Keratinocyte (primary cell): ENCODE data around the gene GABRB2. TPM values are rescaled to one million over a fixed set of nuclear protein-coding genes. Genes with fewer than 3 reads are reported as not detected.

Experiments used
- DNase-seq: peaks from one replicate; pipeline ENCODE4 v3.0.0-alpha.2; 2011; ENCODE audit warnings: low read depth, missing footprints, low spot score
- FAIRE-seq: peaks from 2 replicates; lab custom pipeline; 2011; peaks lifted over from hg19 to GRCh38; lab: Jason Lieb, UNC
- H2AFZ ChIP-seq: 2 replicates; pipeline ENCODE4 v1.6.0; 2012; ENCODE audit warnings: low read length, control low read depth, inconsistent platforms; ENCODE audit not compliant: control insufficient read depth
- H3K27ac ChIP-seq: 2 replicates; pipeline ENCODE4 v1.5.1; 2011; ENCODE audit warnings: low read length; ENCODE audit not compliant: control insufficient read depth, insufficient read depth
- H3K27me3 ChIP-seq: 3 replicates; pipeline ENCODE4 v1.6.0; 2011; ENCODE audit warnings: low read length; ENCODE audit not compliant: control insufficient read depth, insufficient read depth; ENCODE audit errors: extremely low read depth
- H3K36me3 ChIP-seq, 2 experiments: 2 replicates in 1 of 2; 3 replicates in 1 of 2; pipeline ENCODE4 v1.5.1; 2011; ENCODE audit warnings: low read length in 2 of 2, mild to moderate bottlenecking in 1 of 2; ENCODE audit not compliant: control insufficient read depth in 2 of 2, insufficient read depth in 2 of 2; ENCODE audit errors: extremely low read depth in 1 of 2
- H3K4me1 ChIP-seq: 3 replicates; pipeline ENCODE4 v1.5.1; 2011; ENCODE audit warnings: low read length; ENCODE audit not compliant: control insufficient read depth, insufficient read depth; ENCODE audit errors: extremely low read depth
- H3K4me2 ChIP-seq: 3 replicates; pipeline ENCODE4 v1.6.0; 2011; ENCODE audit warnings: low read depth, low read length; ENCODE audit not compliant: control insufficient read depth, insufficient read depth; ENCODE audit errors: extremely low read depth
- H3K4me3 ChIP-seq, 3 experiments: fragments of 200-600 bp in 1 of 3; sonication (generic) in 1 of 3; 2 replicates in 2 of 3; 3 replicates in 1 of 3; pipeline ENCODE4 v1.5.1; 2011 to 2016; ENCODE audit warnings: low read length in 3 of 3, mild to moderate bottlenecking in 3 of 3, control low read depth in 2 of 3, inconsistent platforms in 1 of 3, low read depth in 1 of 3, mixed read lengths in 1 of 3, mixed run types in 1 of 3, moderate library complexity in 1 of 3; ENCODE audit not compliant: control insufficient read depth in 2 of 3, insufficient read depth in 2 of 3; ENCODE audit errors: extremely low read depth in 1 of 3
- H3K79me2 ChIP-seq: 2 replicates; pipeline ENCODE4 v1.6.0; 2012; ENCODE audit warnings: low read length; ENCODE audit not compliant: control insufficient read depth, insufficient read depth
- H3K9ac ChIP-seq: 3 replicates; pipeline ENCODE4 v1.6.0; 2011; ENCODE audit warnings: low read length; ENCODE audit not compliant: control insufficient read depth, insufficient read depth; ENCODE audit errors: extremely low read depth
- H3K9me1 ChIP-seq: 3 replicates; pipeline ENCODE4 v1.6.0; 2011; ENCODE audit warnings: low read length; ENCODE audit not compliant: control insufficient read depth, insufficient read depth; ENCODE audit errors: extremely low read depth
- H3K9me3 ChIP-seq: 2 replicates; pipeline ENCODE4 v1.5.1; 2012; ENCODE audit warnings: low read depth, low read length; ENCODE audit not compliant: control insufficient read depth
- H4K20me1 ChIP-seq: 3 replicates; pipeline ENCODE4 v1.6.0; 2011; ENCODE audit warnings: low read length; ENCODE audit not compliant: control insufficient read depth, insufficient read depth; ENCODE audit errors: extremely low read depth
- CTCF ChIP-seq, 3 experiments: IDR thresholded peaks in 1 of 3; conservative IDR thresholded peaks in 1 of 3; optimal IDR thresholded peaks in 1 of 3; 2 replicates in 2 of 3; 3 replicates in 1 of 3; pipeline versions ENCODE3 to v1.5.1; 2011; ENCODE audit warnings: low read length in 3 of 3, mild to moderate bottlenecking in 3 of 3, moderate library complexity in 2 of 3, control low read depth in 1 of 3, inconsistent platforms in 1 of 3; ENCODE audit not compliant: insufficient read depth in 2 of 3; ENCODE audit errors: extremely low read depth in 1 of 3
- EZH2 ChIP-seq: IDR thresholded peaks from one replicate; pipeline ENCODE4 v1.6.1; 2012; ENCODE audit warnings: inconsistent platforms, mild to moderate bottlenecking, low read length, moderate library complexity
- dilution Hi-C: fragments of 300-500 bp; cut with MboI; formaldehyde crosslinking; loops from one replicate; pipeline ENCODE4 v1.7.0; 2020; ENCODE audit warnings: low sequenced_read_pairs; ENCODE audit not compliant: extremely low pct_ligation_motif_present
- polyA plus RNA-seq, 5 experiments: library from polyadenylated mRNA; depleted of rRNA in 3 of 5; stranded (reverse) in 3 of 5; stranded (forward) in 1 of 5; unstranded in 1 of 5; fragments of >200 nt; gene quantifications; 1 replicate in 1 of 5; 2 replicates in 3 of 5; 3 replicates in 1 of 5; pipeline versions ENCODE4 v1.2.1 to v1.2.3, GENCODE V29; 2011 to 2012; ENCODE audit warnings: missing spikeins in 2 of 5, low read depth in 1 of 5, low replicate concordance in 1 of 5

Gene GABRB2
- polyA plus RNA-seq, 1 donor (not counting 4 experiments of a cell fraction or from before 2014, with no cell fraction given) = not detected

DNA sequence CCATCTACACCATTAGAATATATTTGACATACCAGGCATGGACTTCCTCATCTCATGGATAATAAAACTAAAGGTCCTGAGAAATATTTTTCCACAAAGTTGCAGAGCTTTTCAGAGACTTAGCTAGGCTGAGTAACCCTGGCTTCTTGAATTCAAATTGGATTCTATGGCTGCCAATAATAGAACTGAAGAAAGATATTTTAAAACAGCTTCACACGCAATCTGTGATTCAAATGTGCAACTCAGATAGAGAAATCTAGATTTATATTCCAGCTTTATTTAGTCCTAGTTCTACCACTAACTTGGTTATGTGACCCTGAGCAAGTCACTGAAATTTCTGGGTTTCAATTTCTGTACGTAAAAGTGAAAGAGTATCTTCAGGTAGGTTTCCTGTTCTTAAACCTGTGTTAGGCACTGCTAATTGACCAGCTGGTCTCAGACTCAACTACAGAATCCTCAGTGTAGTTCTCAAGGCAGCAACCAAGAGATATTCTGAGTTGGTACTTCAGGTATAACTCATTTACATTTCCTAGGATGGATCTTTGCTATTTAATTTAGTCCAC lies 235.3 kb downstream of the GABRB2 start:
- no peak overlapping the region for H3K9ac ChIP-seq
- no peaks in the 10 kb centered on the region for H3K9me3 ChIP-seq
- dilution Hi-C loops = no loop called here
- DNase-seq = no peak
- H3K4me1 ChIP-seq = no peaks in the 10 kb centered on the region
- no peak for FAIRE-seq
- no peak for TF ChIP-seq CTCF (optimal IDR thresholded peaks at IDR 0.05 in 1 of 3, IDR thresholded peaks at IDR 0.05 in 1 of 3, conservative IDR thresholded peaks at IDR 0.05 in 1 of 3; ENCODE audit: extremely low read depth in 1 of 3, insufficient read depth in 2 of 3, low read length in 3 of 3)
- TF ChIP-seq EZH2 = no peak
- no peak overlapping the region for H3K27ac ChIP-seq
- H3K4me3 ChIP-seq = no peak overlapping the region
- no peaks in the 10 kb centered on the region for H3K9me1 ChIP-seq
- H4K20me1 ChIP-seq = no peaks in the 10 kb centered on the region
- no peaks in the 10 kb centered on the region for H3K79me2 ChIP-seq
- H3K27me3 ChIP-seq = no peaks in the 10 kb centered on the region
- no peak overlapping the region for H3K4me2 ChIP-seq
- H3K36me3 ChIP-seq = no peaks in the 10 kb centered on the region
- H2AFZ ChIP-seq = no peak overlapping the region

DNA sequence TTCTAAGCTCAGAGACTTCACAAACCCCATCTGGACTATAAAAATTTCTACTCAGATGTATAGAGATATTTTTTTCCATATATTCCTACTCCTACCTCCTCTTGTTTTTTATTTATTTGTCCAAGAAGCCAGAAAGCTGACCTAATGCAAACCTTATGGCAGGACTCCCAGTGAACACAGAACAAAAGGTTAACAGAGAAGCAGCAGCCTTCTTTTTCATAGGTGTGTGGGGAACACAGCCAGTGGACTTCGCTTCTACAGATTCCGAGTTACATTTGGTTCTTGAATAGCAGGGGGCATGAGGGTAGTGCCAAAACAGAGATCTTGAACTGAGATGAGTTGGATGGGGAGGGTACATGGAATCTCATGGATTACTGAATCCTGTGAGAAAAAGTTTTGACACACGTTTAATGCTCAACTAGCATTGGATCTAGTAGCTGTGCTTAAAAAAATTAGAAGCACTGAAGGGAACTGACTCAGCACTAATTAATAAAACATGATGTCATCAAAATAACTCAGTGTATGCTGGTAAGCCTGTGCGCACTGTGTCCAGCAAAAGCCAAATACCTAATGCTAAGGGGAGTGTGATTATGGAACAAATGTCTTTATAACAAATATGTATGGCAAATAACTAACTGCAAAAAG lies 240.1 kb downstream of the GABRB2 start:
- dilution Hi-C loops = no loop called here
- no peak for FAIRE-seq
- H3K9me3 ChIP-seq = no peaks in the 10 kb centered on the region

More for the DNA sequence above, 240.1 kb downstream of the GABRB2 start:
- no peak for TF ChIP-seq EZH2
- TF ChIP-seq CTCF (optimal IDR thresholded peaks at IDR 0.05 in 1 of 3, IDR thresholded peaks at IDR 0.05 in 1 of 3, conservative IDR thresholded peaks at IDR 0.05 in 1 of 3; ENCODE audit: extremely low read depth in 1 of 3, insufficient read depth in 2 of 3, low read length in 3 of 3) = no peak
- no peaks in the 10 kb centered on the region for H3K27me3 ChIP-seq
- H3K4me2 ChIP-seq = no peak overlapping the region
- H3K36me3 ChIP-seq = no peaks in the 10 kb centered on the region
- no peak overlapping the region for H3K9ac ChIP-seq
- H3K4me3 ChIP-seq = no peak overlapping the region
- H3K79me2 ChIP-seq = no peaks in the 10 kb centered on the region
- H3K4me1 ChIP-seq = no peaks in the 10 kb centered on the region
- H3K9me1 ChIP-seq = no peaks in the 10 kb centered on the region
- H4K20me1 ChIP-seq = no peaks in the 10 kb centered on the region
- H2AFZ ChIP-seq = no peak overlapping the region
- no peak for DNase-seq
- H3K27ac ChIP-seq = no peak overlapping the region
